ENCODE results near the gene SUPT5H. TPM values are rescaled to one million over a fixed set of nuclear protein-coding genes. Genes with fewer than 3 reads are reported as not detected.
A peak's percentile ranks its signal among the peaks of the same experiment; 100 is the strongest.

Gene SUPT5H
- total RNA-seq, 1 donor from 2014 or later, result 142 TPM

GRCh38 chr19:39470724-39471339 is 25.4 kb downstream of the SUPT5H start:
- DNase-seq (ENCODE audit: low spot score in 2 of 2), result no peak

GRCh38 chr19:39471756-39472536 is 26.6 kb downstream of the SUPT5H start:
- Histone ChIP-seq H3K4me3 (no peak overlapping the region), H3K4me1 (no peaks in the 10 kb centered on the region), H3K27ac (no peak overlapping the region), H3K27me3 (no peaks in the 10 kb centered on the region), H3K9me3 (no peaks in the 10 kb centered on the region), H3K36me3 (peaks cover 89 to 98% of the 10 kb centered on the region in 2 donors)
- no peak for DNase-seq (ENCODE audit: low spot score in 2 of 2)
- no peak for TF ChIP-seq CTCF (IDR thresholded peaks at IDR 0.05)
- intact Hi-C loops (cut with DNase I), result no loop called here

More at GRCh38 chr19:39470724-39471339, 25.4 kb downstream of the SUPT5H start:
- no peak for TF ChIP-seq CTCF (IDR thresholded peaks at IDR 0.05)
- no peaks in the 10 kb centered on the region for H3K27me3 ChIP-seq
- H3K27ac ChIP-seq, result no peak overlapping the region
- no peaks in the 10 kb centered on the region for H3K4me1 ChIP-seq
- H3K36me3 ChIP-seq, result peaks cover 94 to 100% of the 10 kb centered on the region in 2 donors
- no peaks in the 10 kb centered on the region for H3K9me3 ChIP-seq
- intact Hi-C loops (cut with DNase I), result no loop called here
- H3K4me3 ChIP-seq, result no peak overlapping the region

GRCh38 chr19:39472746-39473442 is 27.5 kb downstream of the SUPT5H start:
- Histone ChIP-seq H3K4me3 (no peak overlapping the region), H3K27ac (no peak overlapping the region), H3K9me3 (no peaks in the 10 kb centered on the region), H3K27me3 (no peaks in the 10 kb centered on the region), H3K36me3 (peaks cover 80 to 88% of the 10 kb centered on the region in 2 donors), H3K4me1 (no peaks in the 10 kb centered on the region)
- no peak for TF ChIP-seq CTCF (IDR thresholded peaks at IDR 0.05)
- intact Hi-C loops (cut with DNase I), result no loop called here
- DNase-seq (ENCODE audit: low spot score in 2 of 2), result no peak

- no peak for TF ChIP-seq CTCF (IDR thresholded peaks at IDR 0.05)
- no peak for DNase-seq (ENCODE audit: low spot score in 2 of 2)
- no peaks in the 10 kb centered on the region for H3K27me3 ChIP-seq
- intact Hi-C loops (cut with DNase I), result no loop called here
- peaks cover 74 to 82% of the 10 kb centered on the region in 2 donors for H3K36me3 ChIP-seq
- no peaks in the 10 kb centered on the region for H3K9me3 ChIP-seq
- no peak overlapping the region for H3K27ac ChIP-seq
- H3K4me1 ChIP-seq, result no peaks in the 10 kb centered on the region
- H3K4me3 ChIP-seq, result no peak overlapping the region
Measured at GRCh38 chr19:39473443-39473960, 28.1 kb downstream of the SUPT5H start.

- Histone ChIP-seq H3K4me3 (no peak overlapping the region), H3K4me1 (no peaks in the 10 kb centered on the region), H3K9me3 (no peaks in the 10 kb centered on the region), H3K27me3 (no peaks in the 10 kb centered on the region), H3K36me3 (peaks cover 68 to 75% of the 10 kb centered on the region in 2 donors), H3K27ac (no peak overlapping the region)
- intact Hi-C loops (cut with DNase I), result loop anchor here (1.0 kb wide), 1 partner anchor 58 kb away; the partner anchor contains the start of gene EID2B
- TF ChIP-seq CTCF (IDR thresholded peaks at IDR 0.05), result peak; percentile 29 to 86 (median 79)
- peak in 1 of 2 donors; percentile 73 for DNase-seq (ENCODE audit: low spot score in 2 of 2)
Measured at GRCh38 chr19:39474139-39474620, 28.8 kb downstream of the SUPT5H start.
